Heart left ventricle (tissue), 13 donors: ENCODE data around the gene LSAMP.

Source experiments
- POLR2A ChIP-seq, 2 donors: fragments of 450-650 bp; IDR thresholded peaks; one replicate each; pipeline ENCODE4 v1.6.1; 2017; ENCODE audit warnings: antibody characterized with exemption in 2 of 2, mild to moderate bottlenecking in 2 of 2, moderate library complexity in 2 of 2
- TF ChIP-seq, protein P1 (sequence below), 12 donors: fragments of 200-600 bp; sonication (generic) in 4 of 12; IDR thresholded peaks; one replicate each; pipeline versions ENCODE4 v1.5.0 to v1.8.0; 2018 to 2022; ENCODE audit warnings: antibody characterized with exemption in 12 of 12, mild to moderate bottlenecking in 5 of 12
- donor health status: ischemic (EF 13 %, LVEDD 7.1; RV severe dilation, severe dysfunction).
- donor health status: DM: no; HTN: yes; CAD: no.
- donor health status: DM: no; HTN: no; CAD: no.
- donor health status: ischemic (EF 25% LVEDD 6.9; RV normal size, moderate dysfunction).
- donor health status: ischemic (EF 25% LVEDD 5.7; RV mildly dilated, moderate dysfunction).
- donor health status: ischemic (EF 35%, LVEDD 5.7; RV mildly dilated, moderate dysfunction).
- donor health status: nonischemic (EF 11% LVEDD 7.7; RV severe dilation, severe dysfunction).
- donor health status: DM: yes; HTN: yes; CAD: no.
- donor health status: PGD.
- donor health status: ischemic (EF 29% LVEDD 5.4; RV normal size, mild dysfunction).
- donor health status: nonischemic (EF 23%, LVEDD 6.1; RV moderate dilation, normal function).

GRCh38 chr3:116445311-116445841, at the start of gene LSAMP:
- TF ChIP-seq POLR2A (IDR thresholded peaks at IDR 0.05): no peak
- TF ChIP-seq, protein P1, sequence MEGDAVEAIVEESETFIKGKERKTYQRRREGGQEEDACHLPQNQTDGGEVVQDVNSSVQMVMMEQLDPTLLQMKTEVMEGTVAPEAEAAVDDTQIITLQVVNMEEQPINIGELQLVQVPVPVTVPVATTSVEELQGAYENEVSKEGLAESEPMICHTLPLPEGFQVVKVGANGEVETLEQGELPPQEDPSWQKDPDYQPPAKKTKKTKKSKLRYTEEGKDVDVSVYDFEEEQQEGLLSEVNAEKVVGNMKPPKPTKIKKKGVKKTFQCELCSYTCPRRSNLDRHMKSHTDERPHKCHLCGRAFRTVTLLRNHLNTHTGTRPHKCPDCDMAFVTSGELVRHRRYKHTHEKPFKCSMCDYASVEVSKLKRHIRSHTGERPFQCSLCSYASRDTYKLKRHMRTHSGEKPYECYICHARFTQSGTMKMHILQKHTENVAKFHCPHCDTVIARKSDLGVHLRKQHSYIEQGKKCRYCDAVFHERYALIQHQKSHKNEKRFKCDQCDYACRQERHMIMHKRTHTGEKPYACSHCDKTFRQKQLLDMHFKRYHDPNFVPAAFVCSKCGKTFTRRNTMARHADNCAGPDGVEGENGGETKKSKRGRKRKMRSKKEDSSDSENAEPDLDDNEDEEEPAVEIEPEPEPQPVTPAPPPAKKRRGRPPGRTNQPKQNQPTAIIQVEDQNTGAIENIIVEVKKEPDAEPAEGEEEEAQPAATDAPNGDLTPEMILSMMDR (IDR thresholded peaks at IDR 0.05): no peak
